ENCODE measurements around the gene MRPL55. TPM values are rescaled to one million over a fixed set of nuclear protein-coding genes. Genes with fewer than 3 reads are reported as not detected.
A peak's percentile ranks its signal among the peaks of the same experiment; 100 is the strongest.

The MRPL55 gene
- total and polyA plus RNA-seq, 2 of the 13 experiments (the other 11 are each of a cell fraction or from before 2014, with no cell fraction given): 58.6 to 92.9 TPM

DNA sequence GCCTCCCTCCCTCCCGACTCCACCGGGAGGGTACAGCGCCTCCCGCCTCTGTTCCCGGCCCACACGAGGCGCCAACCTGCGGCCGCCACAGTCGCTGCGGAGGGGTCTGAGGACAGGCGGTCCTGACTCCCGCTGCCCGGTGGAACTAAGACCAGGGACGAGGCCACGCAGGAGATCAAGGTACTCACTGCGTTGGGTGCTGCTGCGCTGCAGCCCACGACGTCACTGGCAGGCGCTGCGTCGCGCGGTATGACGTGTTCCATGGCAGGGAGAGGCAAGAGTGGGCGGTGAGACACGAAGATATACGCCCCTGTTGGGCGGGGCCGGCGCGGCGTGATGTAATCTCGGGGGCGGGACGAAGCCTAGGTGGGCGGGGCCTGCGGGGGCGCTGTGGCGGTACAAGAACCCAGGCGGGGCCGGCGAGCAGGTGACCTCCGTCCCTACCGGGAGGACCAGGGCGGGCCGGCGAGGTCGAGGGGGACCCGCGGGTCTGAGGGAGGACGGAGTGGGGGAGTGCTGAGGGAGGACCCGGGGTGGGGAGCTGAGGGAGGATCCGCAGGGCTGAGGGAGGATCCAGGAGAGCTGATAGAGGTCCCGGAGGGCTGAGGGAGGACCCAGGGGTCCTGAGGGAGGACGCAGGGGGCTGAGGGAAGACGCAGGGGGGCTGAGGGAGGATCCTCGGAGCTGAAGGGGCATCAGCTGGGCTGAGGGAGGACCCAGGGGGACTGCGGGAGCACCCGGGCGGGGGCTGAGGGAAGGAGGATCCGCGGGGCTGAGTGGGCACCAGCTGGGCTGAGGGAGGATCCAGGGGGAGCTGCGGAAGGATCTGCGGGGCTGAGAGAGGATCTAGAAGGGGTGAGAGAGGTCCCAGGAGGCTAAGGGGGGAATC lies at the start of gene MRPL55 (continued):
- no peak for TF ChIP-seq PRDM4 (CRISPR knock-in tag; IDR thresholded peaks at IDR 0.05; ENCODE audit: borderline replicate concordance)
- TF ChIP-seq, protein P1, sequence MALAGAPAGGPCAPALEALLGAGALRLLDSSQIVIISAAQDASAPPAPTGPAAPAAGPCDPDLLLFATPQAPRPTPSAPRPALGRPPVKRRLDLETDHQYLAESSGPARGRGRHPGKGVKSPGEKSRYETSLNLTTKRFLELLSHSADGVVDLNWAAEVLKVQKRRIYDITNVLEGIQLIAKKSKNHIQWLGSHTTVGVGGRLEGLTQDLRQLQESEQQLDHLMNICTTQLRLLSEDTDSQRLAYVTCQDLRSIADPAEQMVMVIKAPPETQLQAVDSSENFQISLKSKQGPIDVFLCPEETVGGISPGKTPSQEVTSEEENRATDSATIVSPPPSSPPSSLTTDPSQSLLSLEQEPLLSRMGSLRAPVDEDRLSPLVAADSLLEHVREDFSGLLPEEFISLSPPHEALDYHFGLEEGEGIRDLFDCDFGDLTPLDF (CRISPR knock-in tag; IDR thresholded peaks at IDR 0.05): no peak
- TF ChIP-seq, protein P2, sequence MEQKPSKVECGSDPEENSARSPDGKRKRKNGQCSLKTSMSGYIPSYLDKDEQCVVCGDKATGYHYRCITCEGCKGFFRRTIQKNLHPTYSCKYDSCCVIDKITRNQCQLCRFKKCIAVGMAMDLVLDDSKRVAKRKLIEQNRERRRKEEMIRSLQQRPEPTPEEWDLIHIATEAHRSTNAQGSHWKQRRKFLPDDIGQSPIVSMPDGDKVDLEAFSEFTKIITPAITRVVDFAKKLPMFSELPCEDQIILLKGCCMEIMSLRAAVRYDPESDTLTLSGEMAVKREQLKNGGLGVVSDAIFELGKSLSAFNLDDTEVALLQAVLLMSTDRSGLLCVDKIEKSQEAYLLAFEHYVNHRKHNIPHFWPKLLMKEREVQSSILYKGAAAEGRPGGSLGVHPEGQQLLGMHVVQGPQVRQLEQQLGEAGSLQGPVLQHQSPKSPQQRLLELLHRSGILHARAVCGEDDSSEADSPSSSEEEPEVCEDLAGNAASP (CRISPR knock-in tag; IDR thresholded peaks at IDR 0.05; ENCODE audit: borderline replicate concordance): peak; percentile 55; the same call in 1 of the 2 replicates
- TF ChIP-seq ZNF839 (CRISPR knock-in tag; IDR thresholded peaks at IDR 0.05; ENCODE audit: borderline replicate concordance): no peak
- TF ChIP-seq NR2C2 (CRISPR knock-in tag; IDR thresholded peaks at IDR 0.05; ENCODE audit: borderline replicate concordance): peak; percentile 72
- TF ChIP-seq, protein P3, sequence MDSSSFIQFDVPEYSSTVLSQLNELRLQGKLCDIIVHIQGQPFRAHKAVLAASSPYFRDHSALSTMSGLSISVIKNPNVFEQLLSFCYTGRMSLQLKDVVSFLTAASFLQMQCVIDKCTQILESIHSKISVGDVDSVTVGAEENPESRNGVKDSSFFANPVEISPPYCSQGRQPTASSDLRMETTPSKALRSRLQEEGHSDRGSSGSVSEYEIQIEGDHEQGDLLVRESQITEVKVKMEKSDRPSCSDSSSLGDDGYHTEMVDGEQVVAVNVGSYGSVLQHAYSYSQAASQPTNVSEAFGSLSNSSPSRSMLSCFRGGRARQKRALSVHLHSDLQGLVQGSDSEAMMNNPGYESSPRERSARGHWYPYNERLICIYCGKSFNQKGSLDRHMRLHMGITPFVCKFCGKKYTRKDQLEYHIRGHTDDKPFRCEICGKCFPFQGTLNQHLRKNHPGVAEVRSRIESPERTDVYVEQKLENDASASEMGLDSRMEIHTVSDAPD (CRISPR knock-in tag; IDR thresholded peaks at IDR 0.05): no peak
- 0 out of 2 replicates have a peak, but pooled peaks have one; percentile 35 for TF ChIP-seq PHF21A (CRISPR knock-in tag; IDR thresholded peaks at IDR 0.05)
- TF ChIP-seq, protein P4, sequence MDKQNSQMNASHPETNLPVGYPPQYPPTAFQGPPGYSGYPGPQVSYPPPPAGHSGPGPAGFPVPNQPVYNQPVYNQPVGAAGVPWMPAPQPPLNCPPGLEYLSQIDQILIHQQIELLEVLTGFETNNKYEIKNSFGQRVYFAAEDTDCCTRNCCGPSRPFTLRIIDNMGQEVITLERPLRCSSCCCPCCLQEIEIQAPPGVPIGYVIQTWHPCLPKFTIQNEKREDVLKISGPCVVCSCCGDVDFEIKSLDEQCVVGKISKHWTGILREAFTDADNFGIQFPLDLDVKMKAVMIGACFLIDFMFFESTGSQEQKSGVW (CRISPR knock-in tag; IDR thresholded peaks at IDR 0.05; ENCODE audit: borderline replicate concordance): no peak
- TF ChIP-seq GPBP1L1 (CRISPR knock-in tag; IDR thresholded peaks at IDR 0.05): no peak
- peak; percentile 55; the same call in 1 of the 2 replicates for TF ChIP-seq HMGXB3 (CRISPR knock-in tag; IDR thresholded peaks at IDR 0.05; ENCODE audit: borderline replicate concordance)

Measured in HepG2 (cell line).